H1 (cell line): ENCODE measurements around the gene TAS2R41. TPM values are rescaled to one million over a fixed set of nuclear protein-coding genes. Genes with fewer than 3 reads are reported as not detected.

Source experiments
- BACH1 ChIP-seq: IDR thresholded peaks from 2 replicates; pipeline ENCODE4 v1.6.1; 2012; ENCODE audit warnings: low read length, improper control_type of control experiment
- CBX8 ChIP-seq: fragments of 300-800, 300-1000 bp; sonication (generic); IDR thresholded peaks from 2 replicates; pipeline ENCODE4 v1.7.1; 2016; ENCODE audit warnings: low read depth, low read length, borderline replicate concordance
- CREB1 ChIP-seq: IDR thresholded peaks from 2 replicates; pipeline ENCODE4 v1.6.1; 2012; ENCODE audit warnings: inconsistent platforms
- PHF8 ChIP-seq: fragments of 200-600 bp; sonication (generic); conservative IDR thresholded peaks from 2 replicates; pipeline ENCODE4 v1.7.1; 2012; ENCODE audit warnings: low read depth, mild to moderate bottlenecking, inconsistent platforms, low read length, moderate library complexity
- POLR2AphosphoS5 ChIP-seq: IDR thresholded peaks from 2 replicates; pipeline ENCODE4 v1.6.1; 2011; ENCODE audit warnings: low read depth, low read length
- RNF2 ChIP-seq: fragments of 200-900, 300-1000 bp; sonication (generic); IDR thresholded peaks from 2 replicates; pipeline ENCODE4 v1.7.1; 2016; ENCODE audit warnings: borderline replicate concordance, low read depth, mild to moderate bottlenecking, antibody characterized with exemption, low read length; ENCODE audit not compliant: poor library complexity, severe bottlenecking; ENCODE audit errors: missing control alignments
- SUZ12 ChIP-seq: fragments of 200-600 bp; sonication (generic); IDR thresholded peaks from 2 replicates; pipeline ENCODE4 v1.6.1; 2012; ENCODE audit warnings: mild to moderate bottlenecking, inconsistent platforms, low read length, moderate library complexity, mixed read lengths
- TBP ChIP-seq: IDR thresholded peaks from 2 replicates; pipeline ENCODE4 v1.6.1; 2011; ENCODE audit warnings: low read depth, low read length, improper control_type of control experiment
- ZNF274 ChIP-seq: IDR thresholded peaks from 2 replicates; pipeline ENCODE4 v1.7.0; 2012; ENCODE audit warnings: low read length, borderline replicate concordance; ENCODE audit errors: extremely low read depth
- polyA plus RNA-seq, 7 experiments: library from polyadenylated mRNA; depleted of rRNA in 3 of 7; stranded (reverse) in 5 of 7; unstranded in 2 of 7; fragments of >200 nt in 5 of 7; fragments of 200-250 nt in 2 of 7; gene quantifications; 1 replicate in 5 of 7; 2 replicates in 1 of 7; 4 replicates in 1 of 7; pipeline versions ENCODE4 v1.2.1 to v1.2.3, GENCODE V29; 2011 to 2013; ENCODE audit warnings: missing spikeins in 2 of 7, mixed read lengths in 2 of 7
- total RNA-seq: library from RNA; stranded (reverse); fragmentation: NEBNext Ultra II Directional; extraction: Animal tissue kit (Norgen Biotek cat#: 25700); gene quantifications from 2 replicates; pipeline ENCODE4 v1.2.1, GENCODE V29; 2021
- TF ChIP-seq, protein P1 (sequence below): fragments of 300-600 bp; sonication (generic); IDR thresholded peaks from 2 replicates; pipeline ENCODE4 v1.7.1; 2012; ENCODE audit warnings: low read length, moderate library complexity, mild to moderate bottlenecking, inconsistent platforms; ENCODE audit not compliant: insufficient replicate concordance
- TF ChIP-seq, protein P2 (sequence below): IDR thresholded peaks from 2 replicates; pipeline ENCODE4 v1.6.1; 2012; ENCODE audit warnings: inconsistent platforms

The TAS2R41 gene
- total and polyA plus RNA-seq, 2 of the 8 experiments (the other 6 are each of a cell fraction or from before 2014, with no cell fraction given) = 0.12 TPM; not detected in 1

DNA sequence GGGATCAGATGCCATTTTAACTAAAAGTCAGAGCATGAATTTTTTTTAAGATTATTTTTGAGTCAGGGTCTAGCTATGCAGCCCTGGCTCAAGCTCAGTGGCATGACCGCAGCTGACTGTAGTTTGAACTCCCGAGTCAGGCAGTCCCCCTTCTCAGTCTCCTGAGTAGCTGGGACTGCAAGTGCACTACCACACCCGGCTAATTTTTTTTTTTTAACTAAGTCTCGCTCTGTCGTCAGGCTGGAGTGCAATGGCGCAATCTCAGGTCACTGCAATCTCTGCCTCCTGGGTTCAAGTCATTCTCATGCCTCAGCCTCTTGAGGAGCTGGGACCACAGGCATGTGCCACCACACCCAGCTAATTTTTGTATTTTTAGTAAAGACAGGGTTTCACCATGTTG lies 7.8 kb downstream of the TAS2R41 start (continued):
- TF ChIP-seq, protein P1, sequence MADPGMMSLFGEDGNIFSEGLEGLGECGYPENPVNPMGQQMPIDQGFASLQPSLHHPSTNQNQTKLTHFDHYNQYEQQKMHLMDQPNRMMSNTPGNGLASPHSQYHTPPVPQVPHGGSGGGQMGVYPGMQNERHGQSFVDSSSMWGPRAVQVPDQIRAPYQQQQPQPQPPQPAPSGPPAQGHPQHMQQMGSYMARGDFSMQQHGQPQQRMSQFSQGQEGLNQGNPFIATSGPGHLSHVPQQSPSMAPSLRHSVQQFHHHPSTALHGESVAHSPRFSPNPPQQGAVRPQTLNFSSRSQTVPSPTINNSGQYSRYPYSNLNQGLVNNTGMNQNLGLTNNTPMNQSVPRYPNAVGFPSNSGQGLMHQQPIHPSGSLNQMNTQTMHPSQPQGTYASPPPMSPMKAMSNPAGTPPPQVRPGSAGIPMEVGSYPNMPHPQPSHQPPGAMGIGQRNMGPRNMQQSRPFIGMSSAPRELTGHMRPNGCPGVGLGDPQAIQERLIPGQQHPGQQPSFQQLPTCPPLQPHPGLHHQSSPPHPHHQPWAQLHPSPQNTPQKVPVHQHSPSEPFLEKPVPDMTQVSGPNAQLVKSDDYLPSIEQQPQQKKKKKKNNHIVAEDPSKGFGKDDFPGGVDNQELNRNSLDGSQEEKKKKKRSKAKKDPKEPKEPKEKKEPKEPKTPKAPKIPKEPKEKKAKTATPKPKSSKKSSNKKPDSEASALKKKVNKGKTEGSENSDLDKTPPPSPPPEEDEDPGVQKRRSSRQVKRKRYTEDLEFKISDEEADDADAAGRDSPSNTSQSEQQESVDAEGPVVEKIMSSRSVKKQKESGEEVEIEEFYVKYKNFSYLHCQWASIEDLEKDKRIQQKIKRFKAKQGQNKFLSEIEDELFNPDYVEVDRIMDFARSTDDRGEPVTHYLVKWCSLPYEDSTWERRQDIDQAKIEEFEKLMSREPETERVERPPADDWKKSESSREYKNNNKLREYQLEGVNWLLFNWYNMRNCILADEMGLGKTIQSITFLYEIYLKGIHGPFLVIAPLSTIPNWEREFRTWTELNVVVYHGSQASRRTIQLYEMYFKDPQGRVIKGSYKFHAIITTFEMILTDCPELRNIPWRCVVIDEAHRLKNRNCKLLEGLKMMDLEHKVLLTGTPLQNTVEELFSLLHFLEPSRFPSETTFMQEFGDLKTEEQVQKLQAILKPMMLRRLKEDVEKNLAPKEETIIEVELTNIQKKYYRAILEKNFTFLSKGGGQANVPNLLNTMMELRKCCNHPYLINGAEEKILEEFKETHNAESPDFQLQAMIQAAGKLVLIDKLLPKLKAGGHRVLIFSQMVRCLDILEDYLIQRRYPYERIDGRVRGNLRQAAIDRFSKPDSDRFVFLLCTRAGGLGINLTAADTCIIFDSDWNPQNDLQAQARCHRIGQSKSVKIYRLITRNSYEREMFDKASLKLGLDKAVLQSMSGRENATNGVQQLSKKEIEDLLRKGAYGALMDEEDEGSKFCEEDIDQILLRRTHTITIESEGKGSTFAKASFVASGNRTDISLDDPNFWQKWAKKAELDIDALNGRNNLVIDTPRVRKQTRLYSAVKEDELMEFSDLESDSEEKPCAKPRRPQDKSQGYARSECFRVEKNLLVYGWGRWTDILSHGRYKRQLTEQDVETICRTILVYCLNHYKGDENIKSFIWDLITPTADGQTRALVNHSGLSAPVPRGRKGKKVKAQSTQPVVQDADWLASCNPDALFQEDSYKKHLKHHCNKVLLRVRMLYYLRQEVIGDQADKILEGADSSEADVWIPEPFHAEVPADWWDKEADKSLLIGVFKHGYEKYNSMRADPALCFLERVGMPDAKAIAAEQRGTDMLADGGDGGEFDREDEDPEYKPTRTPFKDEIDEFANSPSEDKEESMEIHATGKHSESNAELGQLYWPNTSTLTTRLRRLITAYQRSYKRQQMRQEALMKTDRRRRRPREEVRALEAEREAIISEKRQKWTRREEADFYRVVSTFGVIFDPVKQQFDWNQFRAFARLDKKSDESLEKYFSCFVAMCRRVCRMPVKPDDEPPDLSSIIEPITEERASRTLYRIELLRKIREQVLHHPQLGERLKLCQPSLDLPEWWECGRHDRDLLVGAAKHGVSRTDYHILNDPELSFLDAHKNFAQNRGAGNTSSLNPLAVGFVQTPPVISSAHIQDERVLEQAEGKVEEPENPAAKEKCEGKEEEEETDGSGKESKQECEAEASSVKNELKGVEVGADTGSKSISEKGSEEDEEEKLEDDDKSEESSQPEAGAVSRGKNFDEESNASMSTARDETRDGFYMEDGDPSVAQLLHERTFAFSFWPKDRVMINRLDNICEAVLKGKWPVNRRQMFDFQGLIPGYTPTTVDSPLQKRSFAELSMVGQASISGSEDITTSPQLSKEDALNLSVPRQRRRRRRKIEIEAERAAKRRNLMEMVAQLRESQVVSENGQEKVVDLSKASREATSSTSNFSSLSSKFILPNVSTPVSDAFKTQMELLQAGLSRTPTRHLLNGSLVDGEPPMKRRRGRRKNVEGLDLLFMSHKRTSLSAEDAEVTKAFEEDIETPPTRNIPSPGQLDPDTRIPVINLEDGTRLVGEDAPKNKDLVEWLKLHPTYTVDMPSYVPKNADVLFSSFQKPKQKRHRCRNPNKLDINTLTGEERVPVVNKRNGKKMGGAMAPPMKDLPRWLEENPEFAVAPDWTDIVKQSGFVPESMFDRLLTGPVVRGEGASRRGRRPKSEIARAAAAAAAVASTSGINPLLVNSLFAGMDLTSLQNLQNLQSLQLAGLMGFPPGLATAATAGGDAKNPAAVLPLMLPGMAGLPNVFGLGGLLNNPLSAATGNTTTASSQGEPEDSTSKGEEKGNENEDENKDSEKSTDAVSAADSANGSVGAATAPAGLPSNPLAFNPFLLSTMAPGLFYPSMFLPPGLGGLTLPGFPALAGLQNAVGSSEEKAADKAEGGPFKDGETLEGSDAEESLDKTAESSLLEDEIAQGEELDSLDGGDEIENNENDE = no peak
- TF ChIP-seq TBP (no peak), ZNF274 (no peak), POLR2AphosphoS5 (no peak), SUZ12 (no peak), CBX8 (no peak), CREB1 (no peak), PHF8 (no peak), RNF2 (no peak), BACH1 (no peak)
- TF ChIP-seq, protein P2, sequence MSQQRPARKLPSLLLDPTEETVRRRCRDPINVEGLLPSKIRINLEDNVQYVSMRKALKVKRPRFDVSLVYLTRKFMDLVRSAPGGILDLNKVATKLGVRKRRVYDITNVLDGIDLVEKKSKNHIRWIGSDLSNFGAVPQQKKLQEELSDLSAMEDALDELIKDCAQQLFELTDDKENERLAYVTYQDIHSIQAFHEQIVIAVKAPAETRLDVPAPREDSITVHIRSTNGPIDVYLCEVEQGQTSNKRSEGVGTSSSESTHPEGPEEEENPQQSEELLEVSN = no peak
